Measurements from ENCODE around the gene FHAD1.

FHAD1 gene

DNA sequence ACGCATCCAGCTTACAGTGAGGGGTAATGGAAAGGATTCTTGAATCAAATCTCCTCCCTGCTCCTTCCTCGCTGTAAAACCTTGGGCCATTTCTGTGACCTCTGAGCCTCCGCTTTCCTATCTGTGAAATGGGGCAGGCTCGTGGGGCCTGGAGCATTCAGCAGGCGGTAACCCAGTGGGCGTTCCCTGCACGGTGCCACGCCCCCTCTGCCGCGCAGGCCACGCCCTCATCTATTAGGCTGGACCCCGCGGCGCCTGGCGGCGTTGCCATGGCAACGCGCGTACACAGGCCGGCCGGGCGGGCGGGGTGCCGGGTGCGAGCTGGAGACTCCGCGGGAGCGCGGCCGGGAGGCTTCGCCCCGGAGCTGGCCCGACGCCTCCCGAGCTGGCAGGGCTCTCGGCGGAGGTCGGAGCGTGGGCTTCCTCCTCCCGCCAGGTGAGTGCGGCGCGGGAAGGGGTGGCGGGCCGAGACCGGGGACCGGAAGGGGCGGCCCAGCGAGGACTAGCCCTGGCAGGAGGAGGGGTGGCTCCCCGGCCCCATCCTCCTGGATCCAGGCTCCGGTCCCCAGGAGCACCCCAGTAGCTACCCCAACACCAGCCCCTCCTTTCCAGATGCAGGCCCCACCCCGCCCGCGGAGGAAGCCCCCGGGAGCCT lies at the start of gene FHAD1:
TSS of gene FHAD1 (plus strand) at position 264 of the 655 bp plus-strand sequence. CDS start 4,562 bp downstream, outside the sequence.
- Histone ChIP-seq H3K27ac (ENCODE audit: low read depth, low read length) (peak within 1 kb of the TSS; percentile 47), H3K36me3 (ENCODE audit: control insufficient read depth, insufficient read depth, low read length) (no peaks in the 10 kb centered on the region), H3K4me3 (ENCODE audit: low read length) (peak within 1 kb of the TSS; percentile 44), H3K27me3 (ENCODE audit: control insufficient read depth, insufficient read depth, low read length) (no peaks in the 10 kb centered on the region), H3K9ac (ENCODE audit: low read length) (no peak within 1 kb of the TSS), H3K4me1 (ENCODE audit: control insufficient read depth, insufficient read depth, low read length) (peaks cover 23% of the 10 kb centered on the region)

DNA sequence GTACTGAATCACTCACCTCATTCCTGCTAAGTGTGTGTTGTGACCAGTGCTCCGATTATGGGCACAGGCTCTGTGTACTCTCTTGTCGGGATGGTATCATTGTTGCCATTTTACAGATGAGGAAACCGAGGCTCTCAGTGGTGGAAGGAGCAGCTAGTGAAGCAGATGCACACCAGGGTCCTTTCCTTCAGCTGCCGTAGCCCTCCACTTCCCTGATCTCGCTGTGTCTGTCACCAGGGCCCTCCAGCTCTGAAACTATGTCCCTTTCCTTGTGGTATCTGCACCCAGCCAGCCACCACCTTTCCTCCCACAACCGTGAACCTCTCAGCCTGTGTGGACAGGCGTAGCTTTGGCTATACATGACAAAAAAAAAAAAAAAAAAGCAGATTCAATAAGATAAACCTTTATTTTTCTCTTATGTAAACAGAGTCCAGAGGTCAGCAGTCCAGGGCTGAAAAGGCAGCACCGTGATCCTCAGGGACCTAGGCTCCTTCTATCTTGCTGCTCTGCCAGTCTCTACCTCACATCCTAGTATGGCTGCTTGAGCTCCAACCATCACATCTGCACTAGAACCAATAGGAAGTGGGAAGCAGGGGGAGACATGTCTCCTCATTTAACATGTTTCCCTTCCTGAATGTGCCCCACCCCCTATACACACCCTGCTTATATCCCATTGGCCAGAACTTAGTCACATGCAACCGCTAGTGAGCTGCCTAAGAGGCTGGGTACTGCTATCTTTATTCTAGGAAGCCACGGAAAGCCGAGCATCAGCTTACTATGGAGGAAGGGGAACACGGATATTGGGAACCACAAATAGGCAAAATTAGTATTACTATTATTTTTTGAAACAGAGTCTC lies 49.2 kb upstream of the FHAD1 start:
- Histone ChIP-seq H3K27ac (ENCODE audit: low read depth, low read length) (no peak overlapping the region), H3K9ac (ENCODE audit: low read length) (no peak overlapping the region), H3K4me3 (ENCODE audit: low read length) (no peak overlapping the region), H3K36me3 (ENCODE audit: control insufficient read depth, insufficient read depth, low read length) (no peaks in the 10 kb centered on the region), H3K27me3 (ENCODE audit: control insufficient read depth, insufficient read depth, low read length) (no peaks in the 10 kb centered on the region), H3K4me1 (ENCODE audit: control insufficient read depth, insufficient read depth, low read length) (peaks cover 19% of the 10 kb centered on the region)

DNA sequence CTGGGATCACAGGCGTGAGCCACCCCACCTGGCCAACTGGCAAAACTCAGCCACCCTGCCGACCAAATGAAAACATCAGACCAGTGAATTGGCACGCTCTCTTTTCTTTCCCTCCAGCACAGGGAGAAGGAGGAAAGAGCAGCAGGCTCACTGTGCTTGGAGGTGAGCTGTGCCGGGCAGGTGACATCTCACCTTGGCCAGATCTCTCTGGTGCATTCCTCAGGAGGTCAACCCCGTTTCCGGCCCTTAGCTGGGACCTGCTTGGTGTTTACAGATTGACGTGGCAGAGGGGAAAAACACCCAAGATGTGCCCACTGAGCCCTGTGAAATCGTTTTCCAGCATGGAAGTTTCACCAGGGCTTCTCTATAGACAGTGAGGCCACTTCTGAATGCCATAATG lies 48.3 kb upstream of the FHAD1 start:
- H3K9ac ChIP-seq (ENCODE audit: low read length) = no peak overlapping the region
- no peak overlapping the region for H3K27ac ChIP-seq (ENCODE audit: low read depth, low read length)
- H3K4me1 ChIP-seq (ENCODE audit: control insufficient read depth, insufficient read depth, low read length) = peaks cover 19% of the 10 kb centered on the region
- no peaks in the 10 kb centered on the region for H3K36me3 ChIP-seq (ENCODE audit: control insufficient read depth, insufficient read depth, low read length)
- no peak overlapping the region for H3K4me3 ChIP-seq (ENCODE audit: low read length)
- no peaks in the 10 kb centered on the region for H3K27me3 ChIP-seq (ENCODE audit: control insufficient read depth, insufficient read depth, low read length)

DNA sequence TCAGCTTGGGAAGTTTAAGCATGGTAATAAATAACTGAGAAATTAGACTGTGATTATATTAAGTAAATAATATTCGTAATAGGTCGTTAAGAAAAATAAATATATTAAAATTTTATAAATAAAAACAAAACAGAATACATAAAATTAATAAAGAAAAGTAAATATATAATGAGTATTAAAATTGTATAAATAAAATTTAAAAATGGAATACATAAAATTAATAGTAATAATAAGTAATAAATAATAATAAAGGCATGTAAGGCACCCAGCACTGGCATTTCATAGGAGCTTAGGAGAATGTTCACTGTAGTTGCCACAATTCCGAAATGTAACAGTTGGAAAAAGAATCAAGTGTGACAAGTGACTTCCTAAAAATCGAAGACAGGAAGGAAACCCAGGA lies 45.8 kb upstream of the FHAD1 start:
- H3K27me3 ChIP-seq (ENCODE audit: control insufficient read depth, insufficient read depth, low read length) = no peaks in the 10 kb centered on the region
- H3K36me3 ChIP-seq (ENCODE audit: control insufficient read depth, insufficient read depth, low read length) = no peaks in the 10 kb centered on the region
- peak overlapping the region; percentile 82 for H3K27ac ChIP-seq (ENCODE audit: low read depth, low read length)
- H3K4me1 ChIP-seq (ENCODE audit: control insufficient read depth, insufficient read depth, low read length) = peaks cover 19% of the 10 kb centered on the region
- H3K9ac ChIP-seq (ENCODE audit: low read length) = no peak overlapping the region
- peak overlapping the region; percentile 22 for H3K4me3 ChIP-seq (ENCODE audit: low read length)

DNA sequence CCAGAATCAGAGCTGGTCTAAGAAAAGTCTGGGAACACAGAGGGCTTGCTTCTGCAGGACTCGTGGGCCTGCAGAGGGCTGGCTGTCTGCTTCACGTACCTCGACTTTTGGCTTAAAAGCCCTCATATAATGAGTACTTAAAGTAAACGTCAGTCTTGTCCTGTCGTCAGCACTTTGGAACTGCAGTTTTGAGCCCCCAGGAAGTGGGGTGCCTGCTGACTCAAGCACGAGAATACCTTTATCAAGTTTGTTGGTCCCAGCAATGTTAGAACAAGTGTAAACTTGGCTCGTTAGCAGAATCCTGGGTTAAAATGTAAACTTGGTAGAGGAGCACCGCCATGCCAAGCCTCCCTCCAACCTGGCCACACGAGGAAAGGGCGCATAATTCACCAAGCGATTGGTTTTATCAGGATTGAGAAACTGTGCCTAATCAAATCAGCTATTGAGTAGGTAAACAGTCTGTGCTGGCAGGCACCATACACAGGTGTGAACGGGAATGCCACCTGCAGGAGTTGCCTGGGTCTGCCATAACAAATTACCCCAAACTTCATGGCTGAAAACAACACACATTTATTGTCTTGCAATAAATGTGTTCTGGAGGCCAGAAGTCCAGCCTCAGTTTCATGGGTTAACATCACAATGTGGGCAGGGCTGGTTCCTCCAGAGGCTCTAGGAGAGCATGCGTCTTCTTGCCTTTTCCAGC lies 45.0 kb upstream of the FHAD1 start:
- Histone ChIP-seq H3K4me1 (ENCODE audit: control insufficient read depth, insufficient read depth, low read length) (peaks cover 26% of the 10 kb centered on the region), H3K36me3 (ENCODE audit: control insufficient read depth, insufficient read depth, low read length) (no peaks in the 10 kb centered on the region), H3K27ac (ENCODE audit: low read depth, low read length) (peak overlapping the region; percentile 54), H3K27me3 (ENCODE audit: control insufficient read depth, insufficient read depth, low read length) (no peaks in the 10 kb centered on the region), H3K9ac (ENCODE audit: low read length) (no peak overlapping the region), H3K4me3 (ENCODE audit: low read length) (no peak overlapping the region)

DNA sequence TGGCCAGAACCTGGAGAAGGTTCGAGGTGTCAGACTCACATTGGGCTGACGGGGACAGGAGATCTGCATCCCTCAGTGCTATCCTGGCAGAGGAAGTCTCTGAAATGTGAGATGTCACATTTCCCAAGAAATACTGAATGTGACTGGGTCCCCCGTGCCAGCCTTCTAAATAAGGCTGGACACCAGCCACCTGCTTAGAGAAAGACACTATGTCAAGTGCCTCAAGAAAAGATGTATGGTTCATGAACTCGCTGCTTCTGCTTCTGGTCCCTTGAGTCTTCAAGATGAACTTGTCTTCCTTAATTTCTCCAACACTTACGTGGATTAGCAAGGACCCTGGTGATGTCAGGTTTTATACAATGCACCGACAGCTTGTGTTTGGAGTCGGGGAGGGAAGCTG lies 42.1 kb upstream of the FHAD1 start:
- no peaks in the 10 kb centered on the region for H3K36me3 ChIP-seq (ENCODE audit: control insufficient read depth, insufficient read depth, low read length)
- H3K9ac ChIP-seq (ENCODE audit: low read length) = no peak overlapping the region
- peaks cover 28% of the 10 kb centered on the region for H3K4me1 ChIP-seq (ENCODE audit: control insufficient read depth, insufficient read depth, low read length)
- H3K27me3 ChIP-seq (ENCODE audit: control insufficient read depth, insufficient read depth, low read length) = no peaks in the 10 kb centered on the region
- H3K27ac ChIP-seq (ENCODE audit: low read depth, low read length) = peak overlapping the region; percentile 7
- H3K4me3 ChIP-seq (ENCODE audit: low read length) = no peak overlapping the region

DNA sequence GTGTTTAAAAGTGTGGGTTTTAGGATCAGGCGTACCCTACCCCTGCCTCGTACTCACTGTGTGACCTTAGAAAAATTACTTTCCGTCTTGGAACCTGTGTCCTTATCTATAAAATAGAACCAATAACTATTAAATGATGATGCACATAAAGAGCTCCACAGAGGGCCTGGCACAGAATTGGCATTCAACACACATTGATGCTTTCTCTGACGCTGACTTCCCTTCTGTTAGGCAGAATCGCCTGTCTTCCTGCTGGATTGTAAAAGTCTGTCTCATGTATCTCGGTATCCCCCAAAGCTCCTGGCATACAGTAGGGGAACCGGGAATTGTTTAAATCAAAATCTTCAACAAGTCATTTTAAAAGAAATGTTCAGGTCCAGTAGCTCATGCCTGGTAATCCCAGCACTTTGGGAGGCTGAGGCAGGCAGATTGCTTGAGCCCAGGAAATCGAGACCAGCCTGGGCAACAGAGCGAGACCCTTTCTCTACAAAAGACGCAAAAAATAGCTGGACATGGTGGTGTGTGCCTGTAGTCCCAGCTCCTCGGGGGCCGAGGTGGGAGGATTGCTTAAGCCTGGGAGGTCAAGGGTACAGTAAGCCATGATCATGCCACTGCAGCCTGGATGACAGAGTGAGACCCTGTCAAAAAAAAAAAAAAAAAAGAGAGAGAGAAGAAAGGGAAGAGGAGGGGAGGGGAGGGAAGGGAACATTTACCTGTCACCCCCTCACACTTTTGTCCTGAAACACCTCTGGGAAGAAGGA lies 41.3 kb upstream of the FHAD1 start:
- Histone ChIP-seq H3K27me3 (ENCODE audit: control insufficient read depth, insufficient read depth, low read length) (no peaks in the 10 kb centered on the region), H3K4me3 (ENCODE audit: low read length) (no peak overlapping the region), H3K36me3 (ENCODE audit: control insufficient read depth, insufficient read depth, low read length) (no peaks in the 10 kb centered on the region), H3K27ac (ENCODE audit: low read depth, low read length) (peak overlapping the region; percentile 29), H3K4me1 (ENCODE audit: control insufficient read depth, insufficient read depth, low read length) (peaks cover 19% of the 10 kb centered on the region), H3K9ac (ENCODE audit: low read length) (no peak overlapping the region)

DNA sequence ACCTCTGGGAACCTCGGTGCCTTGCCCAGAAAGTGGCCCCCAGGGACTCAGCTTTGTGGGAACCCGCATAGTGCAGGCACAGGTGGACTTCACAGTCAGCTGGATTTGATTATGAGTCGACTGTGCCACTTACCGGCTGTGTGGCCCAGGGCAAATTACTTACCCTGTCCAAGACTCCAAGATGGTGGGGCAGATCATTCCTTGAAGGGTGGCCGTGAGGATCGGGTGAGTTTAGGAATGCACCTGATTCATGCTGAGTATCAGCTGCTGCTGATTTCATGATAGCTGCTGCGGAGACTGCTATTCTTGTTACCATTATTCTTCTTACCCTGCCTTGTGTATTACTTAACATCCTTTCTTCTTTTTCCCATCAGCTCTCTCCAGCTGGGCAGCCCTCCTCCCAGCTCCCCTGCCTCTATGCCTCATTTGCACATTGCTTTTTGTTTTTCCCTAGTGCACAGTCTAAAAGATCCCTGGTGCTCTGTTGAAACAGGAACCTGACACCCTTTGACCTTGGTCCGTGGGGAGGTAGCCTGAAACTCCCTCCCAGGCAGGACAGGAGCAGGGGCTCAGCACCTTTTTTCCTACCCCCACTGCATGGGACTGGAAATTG lies 40.5 kb upstream of the FHAD1 start:
- no peak overlapping the region for H3K9ac ChIP-seq (ENCODE audit: low read length)
- H3K27me3 ChIP-seq (ENCODE audit: control insufficient read depth, insufficient read depth, low read length) = no peaks in the 10 kb centered on the region
- H3K4me1 ChIP-seq (ENCODE audit: control insufficient read depth, insufficient read depth, low read length) = peaks cover 15% of the 10 kb centered on the region
- no peak overlapping the region for H3K4me3 ChIP-seq (ENCODE audit: low read length)
- no peaks in the 10 kb centered on the region for H3K36me3 ChIP-seq (ENCODE audit: control insufficient read depth, insufficient read depth, low read length)
- H3K27ac ChIP-seq (ENCODE audit: low read depth, low read length) = peak overlapping the region; percentile 29

DNA sequence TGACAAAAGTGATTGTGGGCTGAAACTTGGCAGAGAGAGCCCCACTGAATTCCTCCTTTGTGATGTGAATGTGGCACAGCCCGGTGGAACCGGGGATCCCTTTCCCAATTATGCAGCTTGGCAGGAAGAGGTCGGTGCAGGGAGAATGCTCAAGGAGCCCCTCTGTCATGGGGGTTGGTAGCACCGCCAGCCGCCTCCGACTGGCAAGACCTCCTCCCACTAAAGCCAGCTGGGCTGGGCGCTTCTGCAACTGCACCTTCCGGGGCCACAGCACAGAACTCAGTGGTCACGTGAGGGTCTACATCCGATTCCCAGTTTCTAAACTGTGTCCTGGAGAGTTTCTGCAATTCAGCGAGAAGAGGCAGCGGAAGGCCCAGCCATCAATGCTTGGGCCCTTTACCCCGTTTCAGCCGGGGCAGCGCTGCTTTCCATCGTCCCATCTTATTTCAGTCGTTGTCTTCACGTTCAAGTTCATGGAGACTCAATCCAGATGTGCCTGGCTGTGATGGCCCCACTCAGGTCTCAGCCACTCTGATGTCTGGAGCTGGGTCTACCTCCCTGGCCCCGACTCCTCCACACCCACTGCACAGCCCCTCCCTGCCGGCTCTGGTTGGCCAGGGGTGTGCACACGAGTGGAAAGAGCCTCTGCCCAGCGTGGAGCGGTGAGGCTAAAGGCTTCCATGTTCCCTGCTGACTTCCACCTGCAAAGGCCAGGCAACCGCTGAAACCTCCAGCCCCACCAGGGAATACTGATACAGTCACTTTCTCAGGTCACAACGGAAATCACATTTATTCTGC lies 39.8 kb upstream of the FHAD1 start:
- Histone ChIP-seq H3K36me3 (ENCODE audit: control insufficient read depth, insufficient read depth, low read length) (no peaks in the 10 kb centered on the region), H3K27ac (ENCODE audit: low read depth, low read length) (no peak overlapping the region), H3K27me3 (ENCODE audit: control insufficient read depth, insufficient read depth, low read length) (no peaks in the 10 kb centered on the region), H3K4me3 (ENCODE audit: low read length) (no peak overlapping the region), H3K9ac (ENCODE audit: low read length) (no peak overlapping the region), H3K4me1 (ENCODE audit: control insufficient read depth, insufficient read depth, low read length) (peaks cover 15% of the 10 kb centered on the region)

DNA sequence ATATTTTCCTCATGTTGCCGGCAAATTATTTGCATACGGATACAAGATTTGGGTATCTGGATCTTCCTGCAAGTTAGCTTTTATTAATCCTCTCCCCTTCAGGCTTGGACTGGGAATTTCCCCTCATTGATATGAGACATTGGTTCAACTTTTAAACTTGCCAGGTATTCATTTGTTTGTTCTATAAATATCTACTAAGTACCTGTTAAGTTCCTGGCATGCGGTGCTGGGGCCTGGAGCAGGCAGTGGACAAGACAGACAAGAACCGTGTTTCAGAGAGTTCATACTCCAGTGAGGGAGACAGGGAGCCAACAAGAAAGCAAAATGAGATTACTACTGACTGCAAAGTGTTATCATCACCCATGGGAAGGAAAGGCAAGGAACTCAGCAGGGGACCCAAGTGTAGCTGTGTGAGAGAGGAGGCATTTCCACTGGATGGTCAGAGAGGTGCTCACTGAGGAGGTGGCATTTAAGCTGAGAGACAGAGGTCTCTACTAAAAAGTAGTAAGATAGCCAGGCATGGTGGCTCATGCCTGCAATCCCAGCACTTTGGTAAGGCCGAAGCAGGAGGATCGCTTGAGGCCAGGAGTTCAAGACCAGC lies 39.1 kb upstream of the FHAD1 start:
- H3K4me3 ChIP-seq (ENCODE audit: low read length) = no peak overlapping the region
- no peaks in the 10 kb centered on the region for H3K27me3 ChIP-seq (ENCODE audit: control insufficient read depth, insufficient read depth, low read length)
- peaks cover 22% of the 10 kb centered on the region for H3K4me1 ChIP-seq (ENCODE audit: control insufficient read depth, insufficient read depth, low read length)
- no peak overlapping the region for H3K9ac ChIP-seq (ENCODE audit: low read length)
- H3K36me3 ChIP-seq (ENCODE audit: control insufficient read depth, insufficient read depth, low read length) = no peaks in the 10 kb centered on the region
- no peak overlapping the region for H3K27ac ChIP-seq (ENCODE audit: low read depth, low read length)

Measured in rectal smooth muscle tissue (tissue), 1 donor.